Measurements from ENCODE around the gene GPC4. TPM values are rescaled to one million over a fixed set of nuclear protein-coding genes. Genes with fewer than 3 reads are reported as not detected.

Gene GPC4
- total and polyA plus RNA-seq, 10 of the 15 experiments (the other 5 are each of a cell fraction or from before 2014, with no cell fraction given) = 0.04 to 5.8 (median 0.13) TPM

DNA sequence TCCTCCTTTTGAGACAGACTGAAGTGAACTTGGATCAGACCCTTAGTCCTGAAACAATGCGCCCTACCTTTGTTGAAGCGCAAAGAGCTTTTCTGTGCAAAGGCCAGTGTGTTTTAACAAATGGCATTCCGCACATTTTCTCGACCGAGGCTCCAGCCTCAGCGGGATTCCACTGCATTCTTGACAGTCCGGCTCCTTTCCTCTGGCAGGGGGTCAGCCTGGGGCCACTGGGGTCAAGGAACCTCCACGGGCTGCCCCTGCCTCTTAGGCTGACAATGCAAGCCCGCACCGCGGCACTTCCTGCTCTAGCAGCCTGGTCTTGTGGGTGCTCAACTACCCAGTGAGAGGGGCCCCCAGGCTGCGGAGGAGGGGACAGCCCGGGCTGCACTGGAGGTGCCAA, 150.0 kb downstream of the GPC4 start:
- RAD21 ChIA-PET (ENCODE audit: unreplicated experiment) = no interaction called here
- TF ChIP-seq, protein P1, sequence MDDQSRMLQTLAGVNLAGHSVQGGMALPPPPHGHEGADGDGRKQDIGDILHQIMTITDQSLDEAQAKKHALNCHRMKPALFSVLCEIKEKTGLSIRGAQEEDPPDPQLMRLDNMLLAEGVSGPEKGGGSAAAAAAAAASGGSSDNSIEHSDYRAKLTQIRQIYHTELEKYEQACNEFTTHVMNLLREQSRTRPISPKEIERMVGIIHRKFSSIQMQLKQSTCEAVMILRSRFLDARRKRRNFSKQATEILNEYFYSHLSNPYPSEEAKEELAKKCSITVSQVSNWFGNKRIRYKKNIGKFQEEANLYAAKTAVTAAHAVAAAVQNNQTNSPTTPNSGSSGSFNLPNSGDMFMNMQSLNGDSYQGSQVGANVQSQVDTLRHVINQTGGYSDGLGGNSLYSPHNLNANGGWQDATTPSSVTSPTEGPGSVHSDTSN (IDR thresholded peaks at IDR 0.05; ENCODE audit: insufficient replicate concordance, low read depth, low read length) = no peak
- TF ChIP-seq, protein P2, sequence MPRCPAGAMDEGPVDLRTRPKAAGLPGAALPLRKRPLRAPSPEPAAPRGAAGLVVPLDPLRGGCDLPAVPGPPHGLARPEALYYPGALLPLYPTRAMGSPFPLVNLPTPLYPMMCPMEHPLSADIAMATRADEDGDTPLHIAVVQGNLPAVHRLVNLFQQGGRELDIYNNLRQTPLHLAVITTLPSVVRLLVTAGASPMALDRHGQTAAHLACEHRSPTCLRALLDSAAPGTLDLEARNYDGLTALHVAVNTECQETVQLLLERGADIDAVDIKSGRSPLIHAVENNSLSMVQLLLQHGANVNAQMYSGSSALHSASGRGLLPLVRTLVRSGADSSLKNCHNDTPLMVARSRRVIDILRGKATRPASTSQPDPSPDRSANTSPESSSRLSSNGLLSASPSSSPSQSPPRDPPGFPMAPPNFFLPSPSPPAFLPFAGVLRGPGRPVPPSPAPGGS (IDR thresholded peaks at IDR 0.05; ENCODE audit: borderline replicate concordance, insufficient read depth, low read depth, low read length, poor library complexity, severe bottlenecking) = no peak
- TF ChIP-seq CHD2 (IDR thresholded peaks at IDR 0.05; ENCODE audit: borderline replicate concordance, low read depth, low read length) = no peak
- no peak for TF ChIP-seq NR2C2 (IDR thresholded peaks at IDR 0.05; ENCODE audit: borderline replicate concordance, control insufficient read depth, insufficient read length, low read depth)
- TF ChIP-seq NFYA (IDR thresholded peaks at IDR 0.05; ENCODE audit: borderline replicate concordance, low read depth, low read length) = no peak
- TF ChIP-seq TBL1XR1 (IDR thresholded peaks at IDR 0.05; ENCODE audit: low read depth, low read length) = no peak
- no peak for TF ChIP-seq TAF1 (IDR thresholded peaks at IDR 0.05; ENCODE audit: borderline replicate concordance, low read depth, low read length)
- no peak for TF ChIP-seq STAT3 (IDR thresholded peaks at IDR 0.05; ENCODE audit: low read depth, low read length)
- TF ChIP-seq ASH2L (IDR thresholded peaks at IDR 0.05; ENCODE audit: borderline replicate concordance, low read depth) = no peak
- no peak for TF ChIP-seq ZBED1 (IDR thresholded peaks at IDR 0.05; ENCODE audit: borderline replicate concordance)
- no peak for TF ChIP-seq SMC3 (IDR thresholded peaks at IDR 0.05; ENCODE audit: borderline replicate concordance, low read length)
- no peak for ATAC-seq
- DNase-seq (ENCODE audit: low read depth, low spot score) = no peak
- Histone ChIP-seq H3K79me2 (ENCODE audit: control insufficient read depth, insufficient read depth, low read length) (no peaks in the 10 kb centered on the region), H3K4me1 (ENCODE audit: control insufficient read depth, insufficient read depth, low read length) (no peaks in the 10 kb centered on the region), H3K4me3 (no peak overlapping the region), H4K20me1 (ENCODE audit: control insufficient read depth, insufficient read depth) (no peaks in the 10 kb centered on the region), H3K27ac (ENCODE audit: control insufficient read depth, insufficient read depth) (no peak overlapping the region), H2AFZ (ENCODE audit: control insufficient read depth, low read depth, low read length) (no peak overlapping the region), H3K9me3 (replicated peaks; ENCODE audit: control insufficient read depth, insufficient read depth, low read length) (no peaks in the 10 kb centered on the region), H3K4me2 (ENCODE audit: control insufficient read depth, insufficient read depth) (no peak overlapping the region), H3K27me3 (replicated peaks in 1 of 2; ENCODE audit: control insufficient read depth in 2 of 2, insufficient read depth in 2 of 2, low read length in 1 of 2) (no peaks in the 10 kb centered on the region), H3K36me3 (ENCODE audit: control insufficient read depth in 2 of 2, insufficient read depth in 2 of 2, low read length in 1 of 2) (no peaks in the 10 kb centered on the region), H3K9ac (ENCODE audit: control insufficient read depth, insufficient read depth, low read length) (no peak overlapping the region)
- CTCF ChIA-PET = interaction anchor here (0.6 kb wide), 1 partner anchor 70 kb away, joined by 3 read pairs; no protein-coding TSS in a partner anchor
- POLR2A ChIA-PET = interaction anchor here (0.5 kb wide), 1 partner anchor 392 kb away, joined by 3 read pairs; no protein-coding TSS in a partner anchor
- intact Hi-C loops (cut with micrococcal nuclease; ENCODE audit: unreplicated experiment) = no loop called here
- 39% methylated on average over 13 of the region's 13 CpGs for WGBS (ENCODE audit: insufficient coverage, insufficient replicate concordance, low lambda C conversion rate, missing lambda C conversion rate)
- BruUV-seq (replicated peaks) = no TSS peak
- FAIRE-seq = no peak
- SMC1A ChIA-PET (ENCODE audit: uncharacterized antibody, unreplicated experiment) = no interaction called here
- in situ Hi-C loops (cut with MboI) = no loop called here
